ENCODE data around the gene HIVEP3.

DNA sequence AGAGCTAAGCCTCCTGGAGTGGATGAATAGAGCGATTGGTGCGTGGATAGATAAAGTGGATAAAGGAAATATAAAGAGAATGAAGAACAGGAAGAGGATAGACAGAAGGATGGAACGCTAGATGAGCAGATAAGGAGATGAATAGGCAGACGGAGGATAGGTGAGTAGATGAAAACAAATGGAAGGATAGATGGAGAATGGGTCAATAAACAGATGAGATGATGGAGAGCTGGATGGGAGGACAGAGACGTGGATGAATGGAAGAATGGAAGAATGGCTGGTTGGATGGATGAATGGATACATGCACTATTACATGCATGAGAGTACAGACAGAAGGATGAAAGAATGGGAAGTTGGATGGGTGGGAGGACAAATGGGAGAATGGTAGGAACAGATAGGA is 399.1 kb downstream of the HIVEP3 start:
- no peak for TF ChIP-seq NFE2L1 (CRISPR knock-in tag; IDR thresholded peaks at IDR 0.05)
- TF ChIP-seq, protein P1, sequence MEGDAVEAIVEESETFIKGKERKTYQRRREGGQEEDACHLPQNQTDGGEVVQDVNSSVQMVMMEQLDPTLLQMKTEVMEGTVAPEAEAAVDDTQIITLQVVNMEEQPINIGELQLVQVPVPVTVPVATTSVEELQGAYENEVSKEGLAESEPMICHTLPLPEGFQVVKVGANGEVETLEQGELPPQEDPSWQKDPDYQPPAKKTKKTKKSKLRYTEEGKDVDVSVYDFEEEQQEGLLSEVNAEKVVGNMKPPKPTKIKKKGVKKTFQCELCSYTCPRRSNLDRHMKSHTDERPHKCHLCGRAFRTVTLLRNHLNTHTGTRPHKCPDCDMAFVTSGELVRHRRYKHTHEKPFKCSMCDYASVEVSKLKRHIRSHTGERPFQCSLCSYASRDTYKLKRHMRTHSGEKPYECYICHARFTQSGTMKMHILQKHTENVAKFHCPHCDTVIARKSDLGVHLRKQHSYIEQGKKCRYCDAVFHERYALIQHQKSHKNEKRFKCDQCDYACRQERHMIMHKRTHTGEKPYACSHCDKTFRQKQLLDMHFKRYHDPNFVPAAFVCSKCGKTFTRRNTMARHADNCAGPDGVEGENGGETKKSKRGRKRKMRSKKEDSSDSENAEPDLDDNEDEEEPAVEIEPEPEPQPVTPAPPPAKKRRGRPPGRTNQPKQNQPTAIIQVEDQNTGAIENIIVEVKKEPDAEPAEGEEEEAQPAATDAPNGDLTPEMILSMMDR (IDR thresholded peaks at IDR 0.05), result no peak
- no peak for TF ChIP-seq SOX15 (CRISPR knock-in tag; IDR thresholded peaks at IDR 0.05)
- no peak for TF ChIP-seq ZNF219 (CRISPR knock-in tag; IDR thresholded peaks at IDR 0.05; ENCODE audit: borderline replicate concordance)
- TF ChIP-seq TP53 (CRISPR knock-in tag; IDR thresholded peaks at IDR 0.05), result no peak
- no peak for TF ChIP-seq HMGXB4 (CRISPR knock-in tag; IDR thresholded peaks at IDR 0.05)
- no peak for TF ChIP-seq NR3C1 (CRISPR knock-in tag; conservative IDR thresholded peaks at IDR 0.05; ENCODE audit: low read depth)
- no peak for TF ChIP-seq ZNF396 (CRISPR knock-in tag; IDR thresholded peaks at IDR 0.05; ENCODE audit: borderline replicate concordance)
- no peak for TF ChIP-seq ZNF317 (CRISPR knock-in tag; IDR thresholded peaks at IDR 0.05; ENCODE audit: borderline replicate concordance, low read depth)
- TF ChIP-seq CBFB (CRISPR knock-in tag; IDR thresholded peaks at IDR 0.05; ENCODE audit: low read depth), result no peak
- TF ChIP-seq AFF4 (CRISPR knock-in tag; IDR thresholded peaks at IDR 0.05; ENCODE audit: borderline replicate concordance), result no peak

Measured in WTC11 (cell line).